H1 (cell line): ENCODE measurements around the gene AP5Z1. TPM values are rescaled to one million over a fixed set of nuclear protein-coding genes. Genes with fewer than 3 reads are reported as not detected.

Source experiments
- CTCF ChIA-PET: fragments of 300-600 bp; sonication (Branson Sonifier 250); formaldehyde crosslinking; loops from one replicate; lab custom pipeline; 2021; ENCODE audit not compliant: partially characterized antibody; lab: Charles Lee
- POLR2A ChIA-PET: fragments of 300-600 bp; sonication (Branson Sonifier 250); formaldehyde crosslinking; loops from one replicate; lab custom pipeline; 2021; ENCODE audit warnings: inconsistent platforms; ENCODE audit not compliant: partially characterized antibody; lab: Charles Lee
- DNase-seq, 2 experiments: peaks; one replicate each; pipeline versions ENCODE4 v3.0.0 to v3.0.0-alpha.2; 2010 to 2022; ENCODE audit warnings: low spot score in 2 of 2, low read depth in 1 of 2, mixed read lengths in 1 of 2
- FAIRE-seq: peaks from 2 replicates; lab custom pipeline; 2011; peaks lifted over from hg19 to GRCh38; lab: Jason Lieb, UNC
- H2AFZ ChIP-seq: 2 replicates; pipeline ENCODE4 v1.8.1; 2012; ENCODE audit warnings: low read length, inconsistent platforms
- H2AK5ac ChIP-seq: 2 replicates; pipeline ENCODE4 v1.6.1; 2013; ENCODE audit warnings: low read depth, low read length
- H2BK120ac ChIP-seq: replicated peaks from 2 replicates; pipeline ENCODE3; 2013; ENCODE audit warnings: low read depth, low read length, inconsistent platforms
- H2BK12ac ChIP-seq: 2 replicates; pipeline ENCODE4 v1.6.1; 2013; ENCODE audit warnings: low read depth, low read length
- H2BK15ac ChIP-seq: 2 replicates; pipeline ENCODE4 v1.6.1; 2013; ENCODE audit warnings: low read length
- H2BK20ac ChIP-seq: 2 replicates; pipeline ENCODE4 v1.6.1; 2013; ENCODE audit warnings: low read length
- H2BK5ac ChIP-seq: 2 replicates; pipeline ENCODE4 v1.6.1; 2013; ENCODE audit warnings: low read depth, low read length
- H3K14ac ChIP-seq: 2 replicates; pipeline ENCODE4 v1.6.1; 2013; ENCODE audit warnings: inconsistent platforms; ENCODE audit not compliant: insufficient read length
- H3K18ac ChIP-seq: 2 replicates; pipeline ENCODE4 v1.6.1; 2013; ENCODE audit warnings: low read length; ENCODE audit errors: extremely low read depth
- H3K23ac ChIP-seq: 2 replicates; pipeline ENCODE4 v1.6.1; 2013; ENCODE audit warnings: inconsistent platforms; ENCODE audit not compliant: insufficient read length
- H3K23me2 ChIP-seq: 2 replicates; pipeline ENCODE4 v1.6.1; 2013; ENCODE audit warnings: low read depth, low read length
- H3K27ac ChIP-seq: 2 replicates; pipeline ENCODE4 v1.6.1; 2011; ENCODE audit warnings: low read depth, low read length, inconsistent platforms
- H3K27me3 ChIP-seq, 4 experiments: replicated peaks in 1 of 4; 1 replicate in 1 of 4; 2 replicates in 3 of 4; pipeline versions ENCODE4 v1.6.1 to v1.8.1; 2011 to 2013; ENCODE audit warnings: low read length in 3 of 4, mild to moderate bottlenecking in 3 of 4, inconsistent platforms in 2 of 4, mixed read lengths in 2 of 4, moderate library complexity in 1 of 4; ENCODE audit not compliant: control insufficient read depth in 3 of 4, insufficient read depth in 3 of 4; ENCODE audit errors: extremely low read depth in 1 of 4
- H3K36me3 ChIP-seq, 4 experiments: 2 replicates each; pipeline versions ENCODE4 v1.6.1 to v1.8.1; 2011 to 2013; ENCODE audit warnings: mild to moderate bottlenecking in 4 of 4, low read length in 3 of 4, moderate library complexity in 2 of 4, control low read depth in 1 of 4, inconsistent platforms in 1 of 4; ENCODE audit not compliant: insufficient read depth in 4 of 4, control insufficient read depth in 2 of 4
- H3K4ac ChIP-seq: replicated peaks from 2 replicates; pipeline ENCODE3; 2013; ENCODE audit warnings: low read length, low read depth, mixed read lengths, inconsistent platforms; ENCODE audit not compliant: insufficient read length
- H3K4me1 ChIP-seq, 4 experiments: replicated peaks in 1 of 4; 1 replicate in 1 of 4; 2 replicates in 3 of 4; pipeline versions ENCODE4 v1.6.1 to v1.8.1; 2011 to 2013; ENCODE audit warnings: low read length in 3 of 4, inconsistent platforms in 2 of 4, mixed read lengths in 1 of 4; ENCODE audit not compliant: insufficient read depth in 4 of 4, control insufficient read depth in 3 of 4
- H3K4me2 ChIP-seq, 2 experiments: 2 replicates each; pipeline versions ENCODE4 v1.6.1 to v1.8.1; 2011 to 2013; ENCODE audit warnings: low read depth in 2 of 2, low read length in 2 of 2, control low read depth in 1 of 2, inconsistent platforms in 1 of 2, mild to moderate bottlenecking in 1 of 2; ENCODE audit not compliant: insufficient read depth in 1 of 2
- H3K4me3 ChIP-seq, 4 experiments: fragments of 200-600, 300-600 bp in 1 of 4; sonication (generic), shearing (Covaris generic), sonication (Bioruptor Twin) in 1 of 4; 2 replicates each; pipeline versions ENCODE4 v1.5.1 to v1.8.1; 2011 to 2016; ENCODE audit warnings: low read length in 4 of 4, low read depth in 3 of 4, control low read depth in 2 of 4, inconsistent platforms in 2 of 4, mild to moderate bottlenecking in 2 of 4, mixed read lengths in 1 of 4, moderate library complexity in 1 of 4; ENCODE audit not compliant: insufficient read depth in 2 of 4; ENCODE audit errors: extremely low read depth in 1 of 4
- H3K56ac ChIP-seq: replicated peaks from 2 replicates; pipeline ENCODE3; 2013; ENCODE audit warnings: low read depth, mild to moderate bottlenecking, mixed read lengths, low read length, inconsistent platforms; ENCODE audit not compliant: insufficient read length
- H3K79me1 ChIP-seq: 2 replicates; pipeline ENCODE4 v1.6.1; 2013; ENCODE audit warnings: low read depth, low read length, control low read depth
- H3K79me2 ChIP-seq, 2 experiments: 2 replicates each; pipeline versions ENCODE4 v1.6.1 to v1.8.1; 2012 to 2013; ENCODE audit warnings: low read length in 2 of 2, mild to moderate bottlenecking in 2 of 2, inconsistent platforms in 1 of 2; ENCODE audit not compliant: insufficient read depth in 2 of 2, control insufficient read depth in 1 of 2
- H3K9ac ChIP-seq, 4 experiments: replicated peaks in 1 of 4; 1 replicate in 1 of 4; 2 replicates in 3 of 4; pipeline versions ENCODE4 v1.6.1 to v1.8.1; 2011 to 2013; ENCODE audit warnings: low read depth in 3 of 4, low read length in 3 of 4, control low read depth in 2 of 4, mild to moderate bottlenecking in 2 of 4, moderate library complexity in 2 of 4, inconsistent platforms in 1 of 4; ENCODE audit errors: extremely low read depth in 1 of 4
- H3K9me3 ChIP-seq, 2 experiments: 2 replicates each; pipeline versions ENCODE4 v1.6.1 to v1.8.1; 2012 to 2013; ENCODE audit warnings: mild to moderate bottlenecking in 2 of 2, moderate library complexity in 2 of 2, control low read depth in 1 of 2, inconsistent platforms in 1 of 2, low read depth in 1 of 2, low read length in 1 of 2, mixed read lengths in 1 of 2; ENCODE audit not compliant: insufficient read depth in 2 of 2
- H4K20me1 ChIP-seq, 2 experiments: replicated peaks in 1 of 2; 2 replicates each; pipeline versions ENCODE3 to v1.8.1; 2011 to 2013; ENCODE audit warnings: inconsistent platforms in 2 of 2, low read length in 2 of 2, mild to moderate bottlenecking in 1 of 2; ENCODE audit not compliant: insufficient read depth in 2 of 2, control insufficient read depth in 1 of 2
- H4K5ac ChIP-seq: 2 replicates; pipeline ENCODE4 v1.6.1; 2013; ENCODE audit warnings: low read length, low read depth, mixed read lengths, inconsistent platforms; ENCODE audit not compliant: insufficient read length
- H4K8ac ChIP-seq: 2 replicates; pipeline ENCODE4 v1.8.0; 2013; ENCODE audit warnings: mild to moderate bottlenecking, moderate library complexity, low read length, inconsistent platforms; ENCODE audit not compliant: insufficient read depth; ENCODE audit errors: extremely low read depth
- H4K91ac ChIP-seq: replicated peaks from 2 replicates; pipeline ENCODE3; 2013; ENCODE audit warnings: low read length, mixed read lengths, inconsistent platforms; ENCODE audit not compliant: insufficient read length
- CTBP2 ChIP-seq: IDR thresholded peaks from 2 replicates; pipeline ENCODE4 v1.7.0; 2011; ENCODE audit warnings: borderline replicate concordance, mild to moderate bottlenecking, moderate library complexity, mixed read lengths, low read length; ENCODE audit not compliant: insufficient read depth, insufficient read length
- HDAC2 ChIP-seq, 2 experiments: fragments of 300-600 bp in 1 of 2; sonication (generic) in 1 of 2; IDR thresholded peaks; 2 replicates each; pipeline ENCODE4 v1.6.1; 2011 to 2012; ENCODE audit warnings: low read depth in 2 of 2, low read length in 2 of 2, mild to moderate bottlenecking in 2 of 2, moderate library complexity in 2 of 2, borderline replicate concordance in 1 of 2, inconsistent platforms in 1 of 2
- JUND ChIP-seq: IDR thresholded peaks from 2 replicates; pipeline ENCODE4 v1.6.1; 2011; ENCODE audit warnings: mild to moderate bottlenecking, improper control_type of control experiment, low read length
- NANOG ChIP-seq: IDR thresholded peaks from 2 replicates; pipeline ENCODE4 v1.6.1; 2011; ENCODE audit warnings: low read length, low read depth, mild to moderate bottlenecking, inconsistent platforms; ENCODE audit not compliant: insufficient read depth, poor library complexity, severe bottlenecking
- SIN3A ChIP-seq, 2 experiments: IDR thresholded peaks in 1 of 2; conservative IDR thresholded peaks in 1 of 2; 2 replicates each; pipeline ENCODE4 v1.6.1; 2011 to 2012; ENCODE audit warnings: low read length in 2 of 2, improper control_type of control experiment in 1 of 2, low read depth in 1 of 2, mild to moderate bottlenecking in 1 of 2
- SP2 ChIP-seq: IDR thresholded peaks from 2 replicates; pipeline ENCODE4 v1.6.1; 2012; ENCODE audit warnings: mild to moderate bottlenecking, low read length, inconsistent platforms
- SRF ChIP-seq: IDR thresholded peaks from 2 replicates; pipeline ENCODE4 v1.6.1; 2011; ENCODE audit warnings: mild to moderate bottlenecking, low read depth, low read length, moderate library complexity
- TAF1 ChIP-seq: IDR thresholded peaks from 2 replicates; pipeline ENCODE4 v1.6.1; 2011; ENCODE audit warnings: mild to moderate bottlenecking, low read depth, low read length
- TCF12 ChIP-seq: IDR thresholded peaks from 2 replicates; pipeline ENCODE4 v1.6.1; 2011; ENCODE audit warnings: low read depth, mild to moderate bottlenecking, low read length
- TEAD4 ChIP-seq: IDR thresholded peaks from 2 replicates; pipeline ENCODE4 v1.6.1; 2012; ENCODE audit warnings: low read depth, low read length, inconsistent platforms, mixed read lengths
- WGBS, 2 experiments: shearing (Covaris generic) in 1 of 2; methylation state at CpG; one replicate each; pipeline versions ENCODE4 v1.1.6 to v1.1.7; 2013 to 2015; ENCODE audit warnings: low lambda C conversion rate in 2 of 2, mixed read lengths in 2 of 2, inconsistent platforms in 1 of 2, low coverage in 1 of 2, missing lambda C conversion rate in 1 of 2; ENCODE audit not compliant: insufficient replicate concordance in 2 of 2, insufficient coverage in 1 of 2, insufficient read length in 1 of 2; ENCODE audit errors: extremely low coverage in 1 of 2, missing lambda C conversion rate in 1 of 2; 5-methylcytosine and 5-hydroxymethylcytosine counted together
- polyA plus RNA-seq, 7 experiments: library from polyadenylated mRNA; depleted of rRNA in 3 of 7; stranded (reverse) in 5 of 7; unstranded in 2 of 7; fragments of >200 nt in 5 of 7; fragments of 200-250 nt in 2 of 7; gene quantifications; 1 replicate in 5 of 7; 2 replicates in 1 of 7; 4 replicates in 1 of 7; pipeline versions ENCODE4 v1.2.1 to v1.2.3, GENCODE V29; 2011 to 2013; ENCODE audit warnings: missing spikeins in 2 of 7, mixed read lengths in 2 of 7
- total RNA-seq: library from RNA; stranded (reverse); fragmentation: NEBNext Ultra II Directional; extraction: Animal tissue kit (Norgen Biotek cat#: 25700); gene quantifications from 2 replicates; pipeline ENCODE4 v1.2.1, GENCODE V29; 2021
- TF ChIP-seq, protein P1 (sequence below): IDR thresholded peaks from 2 replicates; pipeline ENCODE4 v1.6.1; 2011; ENCODE audit warnings: low read length, improper control_type of control experiment

Gene AP5Z1
- total and polyA plus RNA-seq, 2 of the 8 experiments (the other 6 are each of a cell fraction or from before 2014, with no cell fraction given): 24.0 to 24.7 TPM

DNA sequence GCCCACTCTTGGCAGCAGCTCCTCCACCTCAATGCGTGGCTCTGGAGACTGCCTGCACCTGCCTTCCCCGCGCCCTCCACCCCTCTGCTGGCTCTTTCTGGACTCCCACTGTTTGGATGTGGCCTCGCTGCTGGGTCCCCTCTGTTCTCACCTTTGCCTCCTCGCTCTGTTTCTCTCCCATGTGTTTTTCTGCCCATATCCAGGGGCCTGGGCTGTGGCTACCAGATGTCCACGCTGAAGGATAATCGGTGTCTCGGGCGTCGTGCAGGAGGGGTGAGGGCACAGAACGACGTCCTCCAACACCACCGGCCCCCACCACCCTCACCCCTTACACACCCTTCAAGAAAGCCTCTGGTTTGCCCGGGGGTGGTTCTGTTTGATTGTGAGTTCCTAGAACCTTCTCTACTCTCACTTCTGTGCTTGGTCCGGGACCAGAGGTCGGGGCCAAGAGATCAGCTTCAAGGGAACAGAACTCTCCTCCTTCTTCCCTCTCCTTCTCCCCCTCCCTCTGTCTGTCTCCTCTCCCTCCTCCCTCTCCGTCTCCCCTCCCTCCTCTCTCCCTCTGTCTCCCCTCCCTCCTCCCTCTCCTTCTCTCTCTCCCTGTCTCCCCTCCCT is 31.7 kb downstream of the AP5Z1 start:
- Histone ChIP-seq H4K91ac (no peak overlapping the region), H3K23me2 (no peaks in the 10 kb centered on the region), H3K9me3 (no peaks in the 10 kb centered on the region), H2BK120ac (no peak overlapping the region), H3K79me2 (no peaks in the 10 kb centered on the region), H3K79me1 (no peaks in the 10 kb centered on the region), H4K20me1 (no peaks in the 10 kb centered on the region), H3K4me3 (no peak overlapping the region), H3K27me3 (no peaks in the 10 kb centered on the region), H2BK15ac (no peak overlapping the region), H3K4ac (no peak overlapping the region), H4K5ac (no peak overlapping the region), H3K4me1 (peaks cover 0 to 7% (median 1%) of the 10 kb centered on the region in 4 experiments; a peak in 1 of 7 replicates), H3K4me2 (no peak overlapping the region), H2AK5ac (no peak overlapping the region), H2BK12ac (no peak overlapping the region), H3K27ac (no peak overlapping the region), H2AFZ (no peak overlapping the region), H2BK20ac (no peak overlapping the region), H2BK5ac (no peak overlapping the region), H3K23ac (no peak overlapping the region), H3K56ac (no peak overlapping the region), H3K36me3 (no peaks in the 10 kb centered on the region), H3K18ac (no peak overlapping the region), H3K9ac (no peak overlapping the region), H4K8ac (no peak overlapping the region), H3K14ac (no peak overlapping the region)
- ChIA-PET POLR2A (interaction anchor here (0.9 to 2.4 kb wide), 3 partner anchors 10 to 194 kb away, joined by 3 to 8 read pairs (median 4); no protein-coding TSS in a partner anchor), CTCF (interaction anchor here (1.0 to 1.7 kb wide), 3 partner anchors 9 to 279 kb away, joined by 3 to 10 read pairs (median 3); no protein-coding TSS in a partner anchor)
- FAIRE-seq: no peak
- WGBS, 2 experiments: 76% methylated on average over 10 of the region's 17 CpGs; no CpG with 5 or more reads in 1 of the 2 experiments
- DNase-seq: no peak
- TF ChIP-seq SIN3A (conservative IDR thresholded peaks at IDR 0.05 in 1 of 2, IDR thresholded peaks at IDR 0.05 in 1 of 2; ENCODE audit: low read depth in 1 of 2, low read length in 2 of 2) (no peak), TAF1 (no peak), TEAD4 (no peak), TCF12 (no peak), NANOG (no peak), SRF (no peak), HDAC2 (IDR thresholded peaks at IDR 0.05; ENCODE audit: borderline replicate concordance in 1 of 2, low read depth in 2 of 2, low read length in 2 of 2) (no peak), JUND (no peak), SP2 (no peak), CTBP2 (no peak)
- TF ChIP-seq, protein P1, sequence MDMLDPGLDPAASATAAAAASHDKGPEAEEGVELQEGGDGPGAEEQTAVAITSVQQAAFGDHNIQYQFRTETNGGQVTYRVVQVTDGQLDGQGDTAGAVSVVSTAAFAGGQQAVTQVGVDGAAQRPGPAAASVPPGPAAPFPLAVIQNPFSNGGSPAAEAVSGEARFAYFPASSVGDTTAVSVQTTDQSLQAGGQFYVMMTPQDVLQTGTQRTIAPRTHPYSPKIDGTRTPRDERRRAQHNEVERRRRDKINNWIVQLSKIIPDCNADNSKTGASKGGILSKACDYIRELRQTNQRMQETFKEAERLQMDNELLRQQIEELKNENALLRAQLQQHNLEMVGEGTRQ: no peak
